H9 (cell line): ENCODE measurements around the gene RAB33A. TPM values are rescaled to one million over a fixed set of nuclear protein-coding genes. Genes with fewer than 3 reads are reported as not detected.

Experiments
- DNase-seq: peaks from one replicate; pipeline ENCODE4 v3.0.0-alpha.2; 2017
- H2AFZ ChIP-seq: one replicate; pipeline ENCODE4 v1.6.1; 2013; ENCODE audit warnings: mild to moderate bottlenecking, low read length, control low read depth, moderate library complexity
- H2AK5ac ChIP-seq: 2 replicates; pipeline ENCODE4 v1.6.1; 2013; ENCODE audit warnings: low read length, control low read depth, mixed read lengths; ENCODE audit not compliant: insufficient read length
- H2BK120ac ChIP-seq: one replicate; pipeline ENCODE4 v1.6.1; 2013; ENCODE audit warnings: low read depth, mild to moderate bottlenecking, low read length, control low read depth, inconsistent platforms; ENCODE audit not compliant: poor library complexity, severe bottlenecking
- H2BK12ac ChIP-seq: 2 replicates; pipeline ENCODE4 v1.6.1; 2013; ENCODE audit warnings: low read length, control low read depth, mixed read lengths, low read depth; ENCODE audit not compliant: insufficient read length
- H2BK15ac ChIP-seq: 2 replicates; pipeline ENCODE4 v1.6.1; 2013; ENCODE audit warnings: low read depth, low read length, control low read depth
- H2BK20ac ChIP-seq: one replicate; pipeline ENCODE4 v1.6.1; 2013; ENCODE audit warnings: low read depth, mild to moderate bottlenecking, low read length, control low read depth, inconsistent platforms; ENCODE audit not compliant: poor library complexity, severe bottlenecking
- H2BK5ac ChIP-seq: 2 replicates; pipeline ENCODE4 v1.6.1; 2013; ENCODE audit warnings: low read length, control low read depth, mixed read lengths; ENCODE audit not compliant: insufficient read length
- H3K14ac ChIP-seq: 2 replicates; pipeline ENCODE4 v1.6.1; 2013; ENCODE audit warnings: low read length, control low read depth; ENCODE audit not compliant: insufficient read depth
- H3K18ac ChIP-seq: 2 replicates; pipeline ENCODE4 v1.6.1; 2013; ENCODE audit warnings: low read depth, mild to moderate bottlenecking, mixed read lengths, low read length, control low read depth; ENCODE audit not compliant: insufficient read length
- H3K23ac ChIP-seq: 2 replicates; pipeline ENCODE4 v1.6.1; 2013; ENCODE audit warnings: low read length, control low read depth, mixed read lengths, low read depth; ENCODE audit not compliant: insufficient read length
- H3K23me2 ChIP-seq: 2 replicates; pipeline ENCODE4 v1.6.1; 2013; ENCODE audit warnings: low read depth, mild to moderate bottlenecking, mixed read lengths, low read length, control low read depth; ENCODE audit not compliant: insufficient read length, poor library complexity, severe bottlenecking
- H3K27ac ChIP-seq: 2 replicates; pipeline ENCODE4 v1.5.1; 2013; ENCODE audit warnings: low read length, control low read depth, mixed read lengths, low read depth; ENCODE audit not compliant: insufficient read length
- H3K27me3 ChIP-seq: 2 replicates; pipeline ENCODE4 v1.6.1; 2013; ENCODE audit warnings: low read length, control low read depth, inconsistent platforms; ENCODE audit not compliant: insufficient read depth
- H3K4ac ChIP-seq: 2 replicates; pipeline ENCODE4 v1.6.1; 2013; ENCODE audit warnings: low read depth, mild to moderate bottlenecking, control low read depth, inconsistent platforms, low read length, moderate library complexity
- H3K4me1 ChIP-seq: 2 replicates; pipeline ENCODE4 v1.6.1; 2013; ENCODE audit warnings: low read length, control low read depth, inconsistent platforms; ENCODE audit not compliant: insufficient read depth
- H3K4me2 ChIP-seq: 2 replicates; pipeline ENCODE4 v1.6.1; 2013; ENCODE audit warnings: low read length, control low read depth, mixed read lengths; ENCODE audit not compliant: insufficient read length, insufficient read depth
- H3K56ac ChIP-seq: 2 replicates; pipeline ENCODE4 v1.6.1; 2013; ENCODE audit warnings: low read depth, mild to moderate bottlenecking, mixed read lengths, low read length, control low read depth; ENCODE audit not compliant: insufficient read length
- H3K79me1 ChIP-seq: 2 replicates; pipeline ENCODE4 v1.6.1; 2013; ENCODE audit warnings: low read depth, mild to moderate bottlenecking, moderate library complexity, low read length, control low read depth, inconsistent platforms; ENCODE audit not compliant: insufficient read depth, poor library complexity, severe bottlenecking
- H3K79me2 ChIP-seq: 2 replicates; pipeline ENCODE4 v1.6.1; 2013; ENCODE audit warnings: low read length, control low read depth, inconsistent platforms; ENCODE audit not compliant: insufficient read depth
- H3K9ac ChIP-seq: 2 replicates; pipeline ENCODE4 v1.6.1; 2013; ENCODE audit warnings: low read length, control low read depth, mixed read lengths; ENCODE audit not compliant: insufficient read length; ENCODE audit errors: extremely low read depth
- H3K9me3 ChIP-seq: one replicate; pipeline ENCODE4 v1.6.1; 2013; ENCODE audit warnings: low read depth, low read length, inconsistent platforms; ENCODE audit not compliant: control insufficient read depth
- H3T11ph ChIP-seq: one replicate; pipeline ENCODE4 v1.6.1; 2013; ENCODE audit warnings: mild to moderate bottlenecking, low read length, control low read depth, inconsistent platforms
- H4K20me1 ChIP-seq: one replicate; pipeline ENCODE4 v1.6.1; 2013; ENCODE audit not compliant: control insufficient read depth, insufficient read length, insufficient read depth
- H4K5ac ChIP-seq: 2 replicates; pipeline ENCODE4 v1.6.1; 2013; ENCODE audit warnings: low read depth, mild to moderate bottlenecking, mixed read lengths, low read length, control low read depth; ENCODE audit not compliant: insufficient read length
- H4K8ac ChIP-seq: replicated peaks from 2 replicates; pipeline ENCODE4 v1.6.1; 2013; ENCODE audit warnings: low read length, control low read depth, mixed read lengths, low read depth; ENCODE audit not compliant: insufficient read length
- H4K91ac ChIP-seq: 2 replicates; pipeline ENCODE4 v1.6.1; 2013; ENCODE audit warnings: low read depth, mild to moderate bottlenecking, moderate library complexity, mixed read lengths, low read length, control low read depth; ENCODE audit not compliant: insufficient read length
- H3K27ac Mint-ChIP-seq, 3 experiments: 2 replicates in 2 of 3; 3 replicates in 1 of 3; pipeline ENCODE4 v1.8.0; 2020 to 2021; ENCODE audit warnings: mixed read lengths in 3 of 3, mild to moderate bottlenecking in 1 of 3, moderate library complexity in 1 of 3
- H3K27me3 Mint-ChIP-seq: 2 replicates; pipeline ENCODE4 v1.8.0; 2021; ENCODE audit warnings: low read depth, mild to moderate bottlenecking, moderate library complexity, mixed read lengths
- H3K36me3 Mint-ChIP-seq, 3 experiments: 2 replicates in 2 of 3; 3 replicates in 1 of 3; pipeline ENCODE4 v1.8.0; 2020 to 2021; ENCODE audit warnings: low read depth in 3 of 3, mixed read lengths in 3 of 3; ENCODE audit not compliant: insufficient read depth in 1 of 3
- H3K4me1 Mint-ChIP-seq, 2 experiments: 2 replicates each; pipeline ENCODE4 v1.8.0; 2020; ENCODE audit warnings: mixed read lengths in 2 of 2
- H3K4me3 Mint-ChIP-seq, 2 experiments: 2 replicates in 1 of 2; 3 replicates in 1 of 2; pipeline ENCODE4 v1.8.0; 2020 to 2021; ENCODE audit warnings: mild to moderate bottlenecking in 2 of 2, mixed read lengths in 2 of 2, moderate library complexity in 1 of 2
- H3K9me3 Mint-ChIP-seq, 2 experiments: 2 replicates in 1 of 2; 3 replicates in 1 of 2; pipeline ENCODE4 v1.8.0; 2020; ENCODE audit warnings: mild to moderate bottlenecking in 2 of 2, mixed read lengths in 2 of 2, moderate library complexity in 1 of 2
- WGBS: extraction: QIAGEN DNeasy Blood & Tissue Kit; methylation state at CpG from one replicate; pipeline ENCODE4 v1.1.7; 2013; ENCODE audit warnings: missing lambda C conversion rate, low lambda C conversion rate, mixed read lengths; ENCODE audit not compliant: insufficient read length; ENCODE audit errors: extremely low coverage; 5-methylcytosine and 5-hydroxymethylcytosine counted together
- total RNA-seq: library from RNA; stranded (reverse); gene quantifications from 2 replicates; pipeline ENCODE4 v1.2.1, GENCODE V29; 2021
- TF ChIP-seq, protein P1 (sequence below): fragments of 200-600 bp; sonication (generic); conservative IDR thresholded peaks from 3 replicates; pipeline ENCODE4 v1.8.0; 2021; ENCODE audit warnings: antibody characterized with exemption, mild to moderate bottlenecking

Gene RAB33A
- total RNA-seq, 1 experiment from 2014 or later = 0.59 TPM

DNA sequence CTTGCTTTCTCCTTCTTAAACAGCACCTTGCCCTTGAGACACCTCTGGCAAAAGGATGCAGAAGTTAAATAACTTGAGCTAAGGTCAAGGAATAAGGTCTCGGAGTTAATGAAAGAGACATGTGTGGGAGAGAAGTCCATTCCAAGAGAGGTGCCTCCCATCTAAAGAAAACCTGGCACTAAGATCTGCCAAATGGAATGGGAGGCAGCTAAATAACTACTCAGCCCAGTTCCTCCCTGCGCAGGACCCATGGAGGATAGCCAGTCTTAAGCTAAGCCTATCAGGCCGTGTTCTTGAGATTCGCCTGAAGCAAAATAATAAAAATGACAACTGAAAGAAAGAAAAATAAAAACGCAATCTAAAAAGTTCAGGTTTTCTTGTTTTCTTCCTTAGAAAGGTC lies 40.8 kb upstream of the RAB33A start:
- no peaks in the 10 kb centered on the region for H3K27me3 Mint-ChIP-seq
- Histone ChIP-seq H4K20me1 (no peaks in the 10 kb centered on the region), H2BK5ac (no peak overlapping the region), H2BK20ac (no peak overlapping the region), H3K14ac (no peak overlapping the region), H3K18ac (no peak overlapping the region), H3K79me1 (no peaks in the 10 kb centered on the region), H3K79me2 (no peaks in the 10 kb centered on the region), H2BK120ac (no peak overlapping the region), H3K27me3 (no peaks in the 10 kb centered on the region), H3K23ac (no peak overlapping the region), H3K4me1 (no peaks in the 10 kb centered on the region), H3K4ac (no peak overlapping the region), H3K4me2 (no peak overlapping the region), H2BK12ac (no peak overlapping the region), H3K9ac (no peak overlapping the region), H3K23me2 (no peaks in the 10 kb centered on the region), H3T11ph (no peak overlapping the region), H4K91ac (no peak overlapping the region), H3K56ac (no peak overlapping the region), H2BK15ac (no peak overlapping the region), H4K5ac (no peak overlapping the region), H2AK5ac (no peak overlapping the region), H3K27ac (no peak overlapping the region), H3K9me3 (peaks cover 6% of the 10 kb centered on the region), H2AFZ (no peak overlapping the region), H4K8ac (no peak overlapping the region)
- peaks cover 30 to 58% (median 38%) of the 10 kb centered on the region in 3 experiments; a peak in 6 of 7 replicates for H3K36me3 Mint-ChIP-seq
- TF ChIP-seq, protein P1, sequence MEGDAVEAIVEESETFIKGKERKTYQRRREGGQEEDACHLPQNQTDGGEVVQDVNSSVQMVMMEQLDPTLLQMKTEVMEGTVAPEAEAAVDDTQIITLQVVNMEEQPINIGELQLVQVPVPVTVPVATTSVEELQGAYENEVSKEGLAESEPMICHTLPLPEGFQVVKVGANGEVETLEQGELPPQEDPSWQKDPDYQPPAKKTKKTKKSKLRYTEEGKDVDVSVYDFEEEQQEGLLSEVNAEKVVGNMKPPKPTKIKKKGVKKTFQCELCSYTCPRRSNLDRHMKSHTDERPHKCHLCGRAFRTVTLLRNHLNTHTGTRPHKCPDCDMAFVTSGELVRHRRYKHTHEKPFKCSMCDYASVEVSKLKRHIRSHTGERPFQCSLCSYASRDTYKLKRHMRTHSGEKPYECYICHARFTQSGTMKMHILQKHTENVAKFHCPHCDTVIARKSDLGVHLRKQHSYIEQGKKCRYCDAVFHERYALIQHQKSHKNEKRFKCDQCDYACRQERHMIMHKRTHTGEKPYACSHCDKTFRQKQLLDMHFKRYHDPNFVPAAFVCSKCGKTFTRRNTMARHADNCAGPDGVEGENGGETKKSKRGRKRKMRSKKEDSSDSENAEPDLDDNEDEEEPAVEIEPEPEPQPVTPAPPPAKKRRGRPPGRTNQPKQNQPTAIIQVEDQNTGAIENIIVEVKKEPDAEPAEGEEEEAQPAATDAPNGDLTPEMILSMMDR = no peak
- DNase-seq = no peak
- H3K27ac Mint-ChIP-seq = no peak overlapping the region
- no peak overlapping the region for H3K4me3 Mint-ChIP-seq
- no peaks in the 10 kb centered on the region for H3K4me1 Mint-ChIP-seq
- peaks cover 0 to 69% of the 10 kb centered on the region in 2 experiments; a peak in 2 of 5 replicates for H3K9me3 Mint-ChIP-seq
- no CpG with 5 or more reads among the region's 5 CpGs for WGBS
